ENCODE data around the gene ZNF14. TPM values are rescaled to one million over a fixed set of nuclear protein-coding genes. Genes with fewer than 3 reads are reported as not detected.

ZNF14 gene
- total and polyA plus RNA-seq, 2 of the 13 experiments (the other 11 are each of a cell fraction or from before 2014, with no cell fraction given): 1.9 to 6.2 TPM

DNA sequence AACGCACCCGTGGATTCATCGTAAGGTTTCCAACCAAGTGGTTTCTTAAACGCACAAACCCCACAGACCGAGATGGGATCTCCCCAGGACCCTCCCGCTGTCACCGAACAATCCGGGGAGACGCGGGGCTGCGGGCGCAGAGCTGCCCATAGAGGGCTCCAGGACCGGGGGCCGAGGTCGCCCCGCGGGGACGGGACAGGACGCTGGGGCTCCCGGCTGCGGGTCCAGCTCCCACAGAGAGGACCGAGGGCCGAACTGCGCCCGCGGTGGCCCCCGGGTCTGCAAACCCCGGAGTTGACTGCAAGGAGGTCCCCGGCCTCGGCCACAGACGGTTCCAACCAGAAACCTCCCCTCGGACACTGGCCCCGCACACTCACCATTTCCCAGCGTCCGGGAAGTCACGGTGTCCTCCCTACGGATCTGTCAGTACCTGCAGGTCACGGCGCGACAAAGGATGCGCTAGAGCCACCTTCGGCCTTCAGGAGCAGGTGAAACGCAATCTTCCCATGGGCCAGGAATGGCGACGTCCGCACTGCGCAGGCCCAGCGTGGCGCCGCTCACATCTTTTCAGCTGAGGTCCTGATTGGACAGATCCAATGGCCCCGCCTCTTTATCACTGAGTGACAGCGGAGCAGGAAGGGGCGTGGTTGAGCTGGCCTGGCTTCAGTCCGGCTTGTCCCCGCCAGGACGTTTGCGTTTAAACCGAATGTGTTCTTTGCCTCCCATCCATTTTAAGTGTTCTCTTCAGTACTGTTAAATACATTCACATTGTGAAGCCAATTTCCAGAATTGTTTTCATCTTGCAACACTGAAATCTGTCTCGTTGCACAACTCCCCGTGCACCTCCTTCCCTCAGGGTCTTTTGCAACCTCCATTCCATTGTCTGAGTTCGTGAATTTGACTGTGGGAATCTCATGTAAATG, at the start of gene ZNF14 (continued):
- TF ChIP-seq, protein P1, sequence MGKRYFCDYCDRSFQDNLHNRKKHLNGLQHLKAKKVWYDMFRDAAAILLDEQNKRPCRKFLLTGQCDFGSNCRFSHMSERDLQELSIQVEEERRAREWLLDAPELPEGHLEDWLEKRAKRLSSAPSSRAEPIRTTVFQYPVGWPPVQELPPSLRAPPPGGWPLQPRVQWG (CRISPR knock-in tag; IDR thresholded peaks at IDR 0.05; ENCODE audit: borderline replicate concordance, low read depth): no peak
- TF ChIP-seq CEBPB (IDR thresholded peaks at IDR 0.05; ENCODE audit: borderline replicate concordance, low read depth, low read length) (peak; percentile 92), ZNF746 (CRISPR knock-in tag; IDR thresholded peaks at IDR 0.05) (no peak), KDM6A (CRISPR knock-in tag; IDR thresholded peaks at IDR 0.05; ENCODE audit: low read depth) (no peak), BRCA1 (CRISPR knock-in tag; IDR thresholded peaks at IDR 0.05) (no peak; the same call in 1 of the 2 replicates), ZNF777 (CRISPR knock-in tag; IDR thresholded peaks at IDR 0.05) (peak; percentile 69), YEATS2 (CRISPR knock-in tag; IDR thresholded peaks at IDR 0.05; ENCODE audit: borderline replicate concordance) (peak; percentile 81; the same call in 1 of the 2 replicates), MTF1 (CRISPR knock-in tag; IDR thresholded peaks at IDR 0.05) (no peak), FIP1L1 (IDR thresholded peaks at IDR 0.05; ENCODE audit: borderline replicate concordance, insufficient read depth, low read depth, low read length) (no peak), ZNF598 (CRISPR knock-in tag; IDR thresholded peaks at IDR 0.05; ENCODE audit: borderline replicate concordance) (peak; percentile 92), ZNF33B (CRISPR knock-in tag; IDR thresholded peaks at IDR 0.05) (peak; percentile 51; the same call in 1 of the 2 replicates), ESRRA (CRISPR knock-in tag; IDR thresholded peaks at IDR 0.05; ENCODE audit: low read depth) (0 out of 2 replicates have a peak, but pooled peaks have one; percentile 21), PHF8 (CRISPR knock-in tag; IDR thresholded peaks at IDR 0.05) (peak; percentile 98), PAF1 (CRISPR knock-in tag; IDR thresholded peaks at IDR 0.05) (no peak), DNMT1 (CRISPR knock-in tag; IDR thresholded peaks at IDR 0.05) (0 out of 2 replicates have a peak, but pooled peaks have one; percentile 15), ZNF589 (CRISPR knock-in tag; conservative IDR thresholded peaks at IDR 0.05) (peak; percentile 13; the same call in 1 of the 2 replicates), SMARCE1 (IDR thresholded peaks at IDR 0.05; ENCODE audit: borderline replicate concordance) (no peak), ZIK1 (CRISPR knock-in tag; IDR thresholded peaks at IDR 0.05; ENCODE audit: borderline replicate concordance, low read depth) (0 out of 2 replicates have a peak, but pooled peaks have one; percentile 69)
- TF ChIP-seq, protein P2, sequence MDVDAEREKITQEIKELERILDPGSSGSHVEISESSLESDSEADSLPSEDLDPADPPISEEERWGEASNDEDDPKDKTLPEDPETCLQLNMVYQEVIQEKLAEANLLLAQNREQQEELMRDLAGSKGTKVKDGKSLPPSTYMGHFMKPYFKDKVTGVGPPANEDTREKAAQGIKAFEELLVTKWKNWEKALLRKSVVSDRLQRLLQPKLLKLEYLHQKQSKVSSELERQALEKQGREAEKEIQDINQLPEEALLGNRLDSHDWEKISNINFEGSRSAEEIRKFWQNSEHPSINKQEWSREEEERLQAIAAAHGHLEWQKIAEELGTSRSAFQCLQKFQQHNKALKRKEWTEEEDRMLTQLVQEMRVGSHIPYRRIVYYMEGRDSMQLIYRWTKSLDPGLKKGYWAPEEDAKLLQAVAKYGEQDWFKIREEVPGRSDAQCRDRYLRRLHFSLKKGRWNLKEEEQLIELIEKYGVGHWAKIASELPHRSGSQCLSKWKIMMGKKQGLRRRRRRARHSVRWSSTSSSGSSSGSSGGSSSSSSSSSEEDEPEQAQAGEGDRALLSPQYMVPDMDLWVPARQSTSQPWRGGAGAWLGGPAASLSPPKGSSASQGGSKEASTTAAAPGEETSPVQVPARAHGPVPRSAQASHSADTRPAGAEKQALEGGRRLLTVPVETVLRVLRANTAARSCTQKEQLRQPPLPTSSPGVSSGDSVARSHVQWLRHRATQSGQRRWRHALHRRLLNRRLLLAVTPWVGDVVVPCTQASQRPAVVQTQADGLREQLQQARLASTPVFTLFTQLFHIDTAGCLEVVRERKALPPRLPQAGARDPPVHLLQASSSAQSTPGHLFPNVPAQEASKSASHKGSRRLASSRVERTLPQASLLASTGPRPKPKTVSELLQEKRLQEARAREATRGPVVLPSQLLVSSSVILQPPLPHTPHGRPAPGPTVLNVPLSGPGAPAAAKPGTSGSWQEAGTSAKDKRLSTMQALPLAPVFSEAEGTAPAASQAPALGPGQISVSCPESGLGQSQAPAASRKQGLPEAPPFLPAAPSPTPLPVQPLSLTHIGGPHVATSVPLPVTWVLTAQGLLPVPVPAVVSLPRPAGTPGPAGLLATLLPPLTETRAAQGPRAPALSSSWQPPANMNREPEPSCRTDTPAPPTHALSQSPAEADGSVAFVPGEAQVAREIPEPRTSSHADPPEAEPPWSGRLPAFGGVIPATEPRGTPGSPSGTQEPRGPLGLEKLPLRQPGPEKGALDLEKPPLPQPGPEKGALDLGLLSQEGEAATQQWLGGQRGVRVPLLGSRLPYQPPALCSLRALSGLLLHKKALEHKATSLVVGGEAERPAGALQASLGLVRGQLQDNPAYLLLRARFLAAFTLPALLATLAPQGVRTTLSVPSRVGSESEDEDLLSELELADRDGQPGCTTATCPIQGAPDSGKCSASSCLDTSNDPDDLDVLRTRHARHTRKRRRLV (CRISPR knock-in tag; IDR thresholded peaks at IDR 0.05): no peak
- TF ChIP-seq, protein P3, sequence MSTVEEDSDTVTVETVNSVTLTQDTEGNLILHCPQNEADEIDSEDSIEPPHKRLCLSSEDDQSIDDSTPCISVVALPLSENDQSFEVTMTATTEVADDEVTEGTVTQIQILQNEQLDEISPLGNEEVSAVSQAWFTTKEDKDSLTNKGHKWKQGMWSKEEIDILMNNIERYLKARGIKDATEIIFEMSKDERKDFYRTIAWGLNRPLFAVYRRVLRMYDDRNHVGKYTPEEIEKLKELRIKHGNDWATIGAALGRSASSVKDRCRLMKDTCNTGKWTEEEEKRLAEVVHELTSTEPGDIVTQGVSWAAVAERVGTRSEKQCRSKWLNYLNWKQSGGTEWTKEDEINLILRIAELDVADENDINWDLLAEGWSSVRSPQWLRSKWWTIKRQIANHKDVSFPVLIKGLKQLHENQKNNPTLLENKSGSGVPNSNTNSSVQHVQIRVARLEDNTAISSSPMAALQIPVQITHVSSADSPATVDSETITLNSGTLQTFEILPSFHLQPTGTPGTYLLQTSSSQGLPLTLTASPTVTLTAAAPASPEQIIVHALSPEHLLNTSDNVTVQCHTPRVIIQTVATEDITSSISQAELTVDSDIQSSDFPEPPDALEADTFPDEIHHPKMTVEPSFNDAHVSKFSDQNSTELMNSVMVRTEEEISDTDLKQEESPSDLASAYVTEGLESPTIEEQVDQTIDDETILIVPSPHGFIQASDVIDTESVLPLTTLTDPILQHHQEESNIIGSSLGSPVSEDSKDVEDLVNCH (CRISPR knock-in tag; IDR thresholded peaks at IDR 0.05): no peak
- TF ChIP-seq, protein P4, sequence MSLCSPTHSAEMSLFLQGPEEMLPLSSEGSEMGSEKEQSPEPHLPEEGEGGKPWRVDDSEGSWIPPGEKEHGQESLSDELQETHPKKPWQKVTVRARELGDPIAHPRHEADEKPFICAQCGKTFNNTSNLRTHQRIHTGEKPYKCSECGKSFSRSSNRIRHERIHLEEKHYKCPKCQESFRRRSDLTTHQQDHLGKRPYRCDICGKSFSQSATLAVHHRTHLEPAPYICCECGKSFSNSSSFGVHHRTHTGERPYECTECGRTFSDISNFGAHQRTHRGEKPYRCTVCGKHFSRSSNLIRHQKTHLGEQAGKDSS (CRISPR knock-in tag; IDR thresholded peaks at IDR 0.05; ENCODE audit: borderline replicate concordance, low read depth): peak; percentile 66; the same call in 1 of the 2 replicates
